ENCODE data around the gene LYPD3.

LYPD3 gene

GRCh38 chr19:43460362-43461016 lies 4.9 kb downstream of the LYPD3 start:
- DNase-seq (ENCODE audit: extremely low read depth, insufficient read length) = no peak
- Histone ChIP-seq H3K36me3 (ENCODE audit: control insufficient read depth, insufficient read depth, low read length) (no peaks in the 10 kb centered on the region), H3K27me3 (replicated peaks; ENCODE audit: control insufficient read depth, insufficient read depth, low read length) (no peaks in the 10 kb centered on the region; the same call in 1 of the 2 replicates), H3K4me3 (replicated peaks; ENCODE audit: low read depth, low read length) (no peak overlapping the region)
- TF ChIP-seq, protein P1, sequence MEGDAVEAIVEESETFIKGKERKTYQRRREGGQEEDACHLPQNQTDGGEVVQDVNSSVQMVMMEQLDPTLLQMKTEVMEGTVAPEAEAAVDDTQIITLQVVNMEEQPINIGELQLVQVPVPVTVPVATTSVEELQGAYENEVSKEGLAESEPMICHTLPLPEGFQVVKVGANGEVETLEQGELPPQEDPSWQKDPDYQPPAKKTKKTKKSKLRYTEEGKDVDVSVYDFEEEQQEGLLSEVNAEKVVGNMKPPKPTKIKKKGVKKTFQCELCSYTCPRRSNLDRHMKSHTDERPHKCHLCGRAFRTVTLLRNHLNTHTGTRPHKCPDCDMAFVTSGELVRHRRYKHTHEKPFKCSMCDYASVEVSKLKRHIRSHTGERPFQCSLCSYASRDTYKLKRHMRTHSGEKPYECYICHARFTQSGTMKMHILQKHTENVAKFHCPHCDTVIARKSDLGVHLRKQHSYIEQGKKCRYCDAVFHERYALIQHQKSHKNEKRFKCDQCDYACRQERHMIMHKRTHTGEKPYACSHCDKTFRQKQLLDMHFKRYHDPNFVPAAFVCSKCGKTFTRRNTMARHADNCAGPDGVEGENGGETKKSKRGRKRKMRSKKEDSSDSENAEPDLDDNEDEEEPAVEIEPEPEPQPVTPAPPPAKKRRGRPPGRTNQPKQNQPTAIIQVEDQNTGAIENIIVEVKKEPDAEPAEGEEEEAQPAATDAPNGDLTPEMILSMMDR (IDR thresholded peaks at IDR 0.05; ENCODE audit: insufficient read depth, low read length, poor library complexity, severe bottlenecking) = no peak

GRCh38 chr19:43457809-43458208 lies 7.6 kb downstream of the LYPD3 start:
- TF ChIP-seq, protein P1 (IDR thresholded peaks at IDR 0.05; ENCODE audit: insufficient read depth, low read length, poor library complexity, severe bottlenecking) = no peak
- Histone ChIP-seq H3K36me3 (ENCODE audit: control insufficient read depth, insufficient read depth, low read length) (no peaks in the 10 kb centered on the region), H3K4me3 (replicated peaks; ENCODE audit: low read depth, low read length) (no peak overlapping the region), H3K27me3 (replicated peaks; ENCODE audit: control insufficient read depth, insufficient read depth, low read length) (no peaks in the 10 kb centered on the region)
- DNase-seq (ENCODE audit: extremely low read depth, insufficient read length) = no peak

GRCh38 chr19:43455321-43456113 lies 9.9 kb downstream of the LYPD3 start:
- no peaks in the 10 kb centered on the region for H3K27me3 ChIP-seq (replicated peaks; ENCODE audit: control insufficient read depth, insufficient read depth, low read length)
- TF ChIP-seq, protein P1 (IDR thresholded peaks at IDR 0.05; ENCODE audit: insufficient read depth, low read length, poor library complexity, severe bottlenecking) = no peak
- no peaks in the 10 kb centered on the region for H3K36me3 ChIP-seq (ENCODE audit: control insufficient read depth, insufficient read depth, low read length)
- H3K4me3 ChIP-seq (replicated peaks; ENCODE audit: low read depth, low read length) = no peak overlapping the region
- DNase-seq (ENCODE audit: extremely low read depth, insufficient read length) = no peak

DNA sequence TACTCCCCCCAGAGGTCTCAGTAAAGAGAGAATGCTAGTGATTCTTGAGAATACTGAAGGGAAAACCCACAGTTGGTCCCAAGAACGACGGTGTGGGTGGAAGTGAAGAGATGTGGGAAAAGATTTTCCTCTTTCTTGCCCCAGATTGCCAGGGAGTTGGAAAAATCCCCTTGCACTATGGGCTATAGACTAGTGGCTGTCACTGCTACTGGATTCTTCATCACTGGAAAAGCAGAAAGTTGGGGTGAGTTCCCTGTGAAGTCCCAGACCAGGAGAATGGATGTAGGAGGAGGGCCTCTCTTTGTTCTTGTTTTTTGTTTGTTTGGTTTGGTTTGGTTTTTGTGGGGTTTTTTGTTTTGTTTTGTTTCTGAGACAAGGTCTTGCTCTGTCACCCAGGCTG lies 11.4 kb downstream of the LYPD3 start:
- no peak for DNase-seq (ENCODE audit: extremely low read depth, insufficient read length)
- H3K27me3 ChIP-seq (replicated peaks; ENCODE audit: control insufficient read depth, insufficient read depth, low read length) = no peaks in the 10 kb centered on the region
- H3K4me3 ChIP-seq (replicated peaks; ENCODE audit: low read depth, low read length) = no peak overlapping the region
- no peaks in the 10 kb centered on the region for H3K36me3 ChIP-seq (ENCODE audit: control insufficient read depth, insufficient read depth, low read length)
- TF ChIP-seq, protein P1 (IDR thresholded peaks at IDR 0.05; ENCODE audit: insufficient read depth, low read length, poor library complexity, severe bottlenecking) = no peak

- no peak for DNase-seq (ENCODE audit: extremely low read depth, insufficient read length)
- TF ChIP-seq, protein P1 (IDR thresholded peaks at IDR 0.05; ENCODE audit: insufficient read depth, low read length, poor library complexity, severe bottlenecking) = no peak
- Histone ChIP-seq H3K36me3 (ENCODE audit: control insufficient read depth, insufficient read depth, low read length) (no peaks in the 10 kb centered on the region), H3K4me3 (replicated peaks; ENCODE audit: low read depth, low read length) (no peak overlapping the region), H3K27me3 (replicated peaks; ENCODE audit: control insufficient read depth, insufficient read depth, low read length) (no peaks in the 10 kb centered on the region)
Observed at GRCh38 chr19:43452582-43452981, 12.8 kb downstream of the LYPD3 start.

All from GM06990 (cell line).